GM21825 (cell line): ENCODE results near the gene FAM13C.

ENCODE experiments used
- ATAC-seq: cut with Tn5 transposase; IDR thresholded peaks from one replicate; pipeline ENCODE4 v1.9.1; 2021; ENCODE audit warnings: mild to moderate bottlenecking, moderate library complexity; ENCODE audit not compliant: unreplicated experiment

The FAM13C gene

GRCh38 chr10:59362959-59363381 lies 621 bp upstream of the FAM13C start:
- ATAC-seq, result no peak

GRCh38 chr10:59361663-59362143 lies 646 bp downstream of the FAM13C start:
- ATAC-seq, result no peak

GRCh38 chr10:59360605-59361405 lies 1.5 kb downstream of the FAM13C start:
- ATAC-seq, result no peak

- ATAC-seq, result no peak
Observed at GRCh38 chr10:59358576-59358975, 3.8 kb downstream of the FAM13C start.

- ATAC-seq, result no peak
Observed at GRCh38 chr10:59354434-59354833, 7.9 kb downstream of the FAM13C start.

- no peak for ATAC-seq
Observed at GRCh38 chr10:59350558-59350957, 11.8 kb downstream of the FAM13C start.

- no peak for ATAC-seq
Observed at GRCh38 chr10:59346321-59346720, 16.0 kb downstream of the FAM13C start.

- ATAC-seq, result no peak
Observed at GRCh38 chr10:59342723-59343122, 19.6 kb downstream of the FAM13C start.

GRCh38 chr10:59342000-59342399 lies 20.3 kb downstream of the FAM13C start:
- ATAC-seq, result no peak

- no peak for ATAC-seq
Observed at GRCh38 chr10:59340285-59340684, 22.1 kb downstream of the FAM13C start.

GRCh38 chr10:59339351-59339750 lies 23.0 kb downstream of the FAM13C start:
- no peak for ATAC-seq

GRCh38 chr10:59337201-59337652 lies 25.1 kb downstream of the FAM13C start:
- no peak for ATAC-seq

GRCh38 chr10:59336632-59337031 lies 25.7 kb downstream of the FAM13C start:
- ATAC-seq, result no peak

GRCh38 chr10:59335497-59335896 lies 26.9 kb downstream of the FAM13C start:
- no peak for ATAC-seq

- no peak for ATAC-seq
Observed at GRCh38 chr10:59333701-59334100, 28.6 kb downstream of the FAM13C start.

GRCh38 chr10:59332581-59332980 lies 29.8 kb downstream of the FAM13C start:
- ATAC-seq, result no peak

- no peak for ATAC-seq
Observed at GRCh38 chr10:59331661-59332060, 30.7 kb downstream of the FAM13C start.

- no peak for ATAC-seq
Observed at GRCh38 chr10:59325116-59325515, 37.2 kb downstream of the FAM13C start.

- no peak for ATAC-seq
Observed at GRCh38 chr10:59324597-59324996, 37.8 kb downstream of the FAM13C start.

- no peak for ATAC-seq
Observed at GRCh38 chr10:59323831-59324401, 38.4 kb downstream of the FAM13C start.

GRCh38 chr10:59323036-59323459 lies 39.3 kb downstream of the FAM13C start:
- no peak for ATAC-seq

- no peak for ATAC-seq
Observed at GRCh38 chr10:59322131-59322530, 40.2 kb downstream of the FAM13C start.
